Right forelimb (tissue), 1 donor: Measurements from ENCODE around the gene GORASP1.

Experiments used
- DNase-seq: peaks from one replicate; pipeline ENCODE4 v3.0.0-alpha.2; 2018

Gene GORASP1

GRCh38 chr3:39125841-39126500 lies 18.5 kb upstream of the GORASP1 start:
- no peak for DNase-seq

- DNase-seq = no peak
Measured at GRCh38 chr3:39124876-39125840, 17.7 kb upstream of the GORASP1 start.

GRCh38 chr3:39122813-39123212 lies 15.4 kb upstream of the GORASP1 start:
- no peak for DNase-seq

GRCh38 chr3:39121621-39122020 lies 14.2 kb upstream of the GORASP1 start:
- no peak for DNase-seq

GRCh38 chr3:39118931-39119660 lies 11.7 kb upstream of the GORASP1 start:
- no peak for DNase-seq

GRCh38 chr3:39118079-39118478 lies 10.7 kb upstream of the GORASP1 start:
- DNase-seq = no peak

- no peak for DNase-seq
Measured at GRCh38 chr3:39115870-39116269, 8.4 kb upstream of the GORASP1 start.

- DNase-seq = no peak
Measured at GRCh38 chr3:39114456-39114855, 7.0 kb upstream of the GORASP1 start.

GRCh38 chr3:39113291-39113690 lies 5.9 kb upstream of the GORASP1 start:
- peak; percentile 30 for DNase-seq

- DNase-seq = no peak
Measured at GRCh38 chr3:39112535-39112934, 5.1 kb upstream of the GORASP1 start.

- DNase-seq = no peak
Measured at GRCh38 chr3:39112113-39112512, 4.7 kb upstream of the GORASP1 start.

- no peak for DNase-seq
Measured at GRCh38 chr3:39110041-39110639, 2.7 kb upstream of the GORASP1 start.

- DNase-seq = no peak
Measured at GRCh38 chr3:39109086-39109485, 1.7 kb upstream of the GORASP1 start.

- DNase-seq = no peak
Measured at GRCh38 chr3:39108200-39108710, 828 bp upstream of the GORASP1 start.

GRCh38 chr3:39106851-39107387 lies 508 bp downstream of the GORASP1 start:
- peak; percentile 79 for DNase-seq

GRCh38 chr3:39106281-39106811 lies 1.1 kb downstream of the GORASP1 start:
- DNase-seq = no peak

- no peak for DNase-seq
Measured at GRCh38 chr3:39105687-39106063, 1.8 kb downstream of the GORASP1 start.

- DNase-seq = no peak
Measured at GRCh38 chr3:39104961-39105686, 2.3 kb downstream of the GORASP1 start.

GRCh38 chr3:39103791-39104552 lies 3.5 kb downstream of the GORASP1 start:
- no peak for DNase-seq

GRCh38 chr3:39103324-39103693 lies 4.1 kb downstream of the GORASP1 start:
- DNase-seq = no peak
